Measurements from ENCODE around the gene DDX1. TPM values are rescaled to one million over a fixed set of nuclear protein-coding genes. Genes with fewer than 3 reads are reported as not detected.
A peak's percentile ranks its signal among the peaks of the same experiment; 100 is the strongest.

DDX1 gene
- polyA plus RNA-seq, 1 donor, result 116 TPM

GRCh38 chr2:15580451-15580850 lies 11.2 kb upstream of the DDX1 start:
- H3K4me3 ChIP-seq (ENCODE audit: low read length), result no peak overlapping the region
- H3K9me3 ChIP-seq (ENCODE audit: control insufficient read depth, low read depth, low read length), result no peaks in the 10 kb centered on the region
- no peaks in the 10 kb centered on the region for H3K4me1 ChIP-seq (ENCODE audit: control insufficient read depth, insufficient read depth, low read length)
- DNase-seq, result no peak
- H3K27ac ChIP-seq (ENCODE audit: low read length), result no peak overlapping the region
- no peaks in the 10 kb centered on the region for H3K27me3 ChIP-seq (ENCODE audit: control insufficient read depth, insufficient read depth, low read length)
- no CpG with 5 or more reads among the region's 2 CpGs for WGBS (ENCODE audit: insufficient coverage, low lambda C conversion rate)
- no peaks in the 10 kb centered on the region for H3K36me3 ChIP-seq (ENCODE audit: control insufficient read depth, insufficient read depth, low read length)

GRCh38 chr2:15582710-15583357 lies 8.8 kb upstream of the DDX1 start:
- Histone ChIP-seq H3K27ac (ENCODE audit: low read length) (no peak overlapping the region), H3K27me3 (ENCODE audit: control insufficient read depth, insufficient read depth, low read length) (no peaks in the 10 kb centered on the region), H3K9me3 (ENCODE audit: control insufficient read depth, low read depth, low read length) (no peaks in the 10 kb centered on the region), H3K4me3 (ENCODE audit: low read length) (no peak overlapping the region), H3K36me3 (ENCODE audit: control insufficient read depth, insufficient read depth, low read length) (no peaks in the 10 kb centered on the region), H3K4me1 (ENCODE audit: control insufficient read depth, insufficient read depth, low read length) (no peaks in the 10 kb centered on the region)
- 40% methylated on average over 1 of the region's 15 CpGs for whole genome bisulfite sequencing (ENCODE audit: insufficient coverage, low lambda C conversion rate)
- DNase-seq, result no peak

GRCh38 chr2:15583826-15584225 lies 7.8 kb upstream of the DDX1 start:
- H3K9me3 ChIP-seq (ENCODE audit: control insufficient read depth, low read depth, low read length), result no peaks in the 10 kb centered on the region
- H3K27ac ChIP-seq (ENCODE audit: low read length), result no peak overlapping the region
- no peak for DNase-seq
- H3K4me3 ChIP-seq (ENCODE audit: low read length), result no peak overlapping the region
- H3K27me3 ChIP-seq (ENCODE audit: control insufficient read depth, insufficient read depth, low read length), result no peaks in the 10 kb centered on the region
- no CpG with 5 or more reads among the region's 1 CpG for WGBS (ENCODE audit: insufficient coverage, low lambda C conversion rate)
- no peaks in the 10 kb centered on the region for H3K36me3 ChIP-seq (ENCODE audit: control insufficient read depth, insufficient read depth, low read length)
- no peaks in the 10 kb centered on the region for H3K4me1 ChIP-seq (ENCODE audit: control insufficient read depth, insufficient read depth, low read length)

GRCh38 chr2:15584316-15584715 lies 7.4 kb upstream of the DDX1 start:
- no peaks in the 10 kb centered on the region for H3K36me3 ChIP-seq (ENCODE audit: control insufficient read depth, insufficient read depth, low read length)
- no peak for DNase-seq

GRCh38 chr2:15584767-15585469 lies 6.8 kb upstream of the DDX1 start:
- no peaks in the 10 kb centered on the region for H3K36me3 ChIP-seq (ENCODE audit: control insufficient read depth, insufficient read depth, low read length)
- WGBS (ENCODE audit: insufficient coverage, low lambda C conversion rate), result no CpG with 5 or more reads among the region's 2 CpGs
- no peaks in the 10 kb centered on the region for H3K27me3 ChIP-seq (ENCODE audit: control insufficient read depth, insufficient read depth, low read length)
- H3K4me3 ChIP-seq (ENCODE audit: low read length), result no peak overlapping the region
- H3K27ac ChIP-seq (ENCODE audit: low read length), result no peak overlapping the region
- H3K4me1 ChIP-seq (ENCODE audit: control insufficient read depth, insufficient read depth, low read length), result no peaks in the 10 kb centered on the region
- no peaks in the 10 kb centered on the region for H3K9me3 ChIP-seq (ENCODE audit: control insufficient read depth, low read depth, low read length)
- DNase-seq, result peak in 1 of 2 donors; percentile 11

More at GRCh38 chr2:15584316-15584715, 7.4 kb upstream of the DDX1 start:
- Histone ChIP-seq H3K4me3 (ENCODE audit: low read length) (no peak overlapping the region), H3K4me1 (ENCODE audit: control insufficient read depth, insufficient read depth, low read length) (no peaks in the 10 kb centered on the region), H3K9me3 (ENCODE audit: control insufficient read depth, low read depth, low read length) (no peaks in the 10 kb centered on the region), H3K27ac (ENCODE audit: low read length) (no peak overlapping the region), H3K27me3 (ENCODE audit: control insufficient read depth, insufficient read depth, low read length) (no peaks in the 10 kb centered on the region)

GRCh38 chr2:15588329-15588919 lies 3.2 kb upstream of the DDX1 start:
- no peaks in the 10 kb centered on the region for H3K9me3 ChIP-seq (ENCODE audit: control insufficient read depth, low read depth, low read length)
- DNase-seq, result peak; percentile 13 to 35
- H3K27ac ChIP-seq (ENCODE audit: low read length), result no peak overlapping the region
- H3K36me3 ChIP-seq (ENCODE audit: control insufficient read depth, insufficient read depth, low read length), result no peaks in the 10 kb centered on the region
- no peak overlapping the region for H3K4me3 ChIP-seq (ENCODE audit: low read length)
- H3K27me3 ChIP-seq (ENCODE audit: control insufficient read depth, insufficient read depth, low read length), result no peaks in the 10 kb centered on the region
- no CpG with 5 or more reads among the region's 4 CpGs for WGBS (ENCODE audit: insufficient coverage, low lambda C conversion rate)
- H3K4me1 ChIP-seq (ENCODE audit: control insufficient read depth, insufficient read depth, low read length), result no peaks in the 10 kb centered on the region

GRCh38 chr2:15591373-15591691 lies 336 bp upstream of the DDX1 start:
- no CpG with 5 or more reads among the region's 7 CpGs for WGBS (ENCODE audit: insufficient coverage, low lambda C conversion rate)
- Histone ChIP-seq H3K36me3 (ENCODE audit: control insufficient read depth, insufficient read depth, low read length) (peaks cover 10% of the 10 kb centered on the region), H3K9me3 (ENCODE audit: control insufficient read depth, low read depth, low read length) (no peaks in the 10 kb centered on the region), H3K4me1 (ENCODE audit: control insufficient read depth, insufficient read depth, low read length) (no peaks in the 10 kb centered on the region), H3K27me3 (ENCODE audit: control insufficient read depth, insufficient read depth, low read length) (no peaks in the 10 kb centered on the region), H3K4me3 (ENCODE audit: low read length) (peak overlapping the region; percentile 94), H3K27ac (ENCODE audit: low read length) (peak overlapping the region; percentile 92)
- DNase-seq, result no peak

GRCh38 chr2:15593327-15593705 lies 1.6 kb downstream of the DDX1 start:
- H3K9me3 ChIP-seq (ENCODE audit: control insufficient read depth, low read depth, low read length), result no peaks in the 10 kb centered on the region

GRCh38 chr2:15594291-15595256 lies 2.9 kb downstream of the DDX1 start:
- peaks cover 25% of the 10 kb centered on the region for H3K36me3 ChIP-seq (ENCODE audit: control insufficient read depth, insufficient read depth, low read length)
- 63% methylated on average over 2 of the region's 5 CpGs for WGBS (ENCODE audit: insufficient coverage, low lambda C conversion rate)
- no peaks in the 10 kb centered on the region for H3K27me3 ChIP-seq (ENCODE audit: control insufficient read depth, insufficient read depth, low read length)
- H3K4me3 ChIP-seq (ENCODE audit: low read length), result no peak overlapping the region
- no peak overlapping the region for H3K27ac ChIP-seq (ENCODE audit: low read length)
- DNase-seq, result no peak
- H3K9me3 ChIP-seq (ENCODE audit: control insufficient read depth, low read depth, low read length), result no peaks in the 10 kb centered on the region
- H3K4me1 ChIP-seq (ENCODE audit: control insufficient read depth, insufficient read depth, low read length), result no peaks in the 10 kb centered on the region

More at GRCh38 chr2:15593327-15593705, 1.6 kb downstream of the DDX1 start:
- H3K4me3 ChIP-seq (ENCODE audit: low read length), result no peak overlapping the region
- no peaks in the 10 kb centered on the region for H3K4me1 ChIP-seq (ENCODE audit: control insufficient read depth, insufficient read depth, low read length)
- H3K27ac ChIP-seq (ENCODE audit: low read length), result no peak overlapping the region
- H3K27me3 ChIP-seq (ENCODE audit: control insufficient read depth, insufficient read depth, low read length), result no peaks in the 10 kb centered on the region
- H3K36me3 ChIP-seq (ENCODE audit: control insufficient read depth, insufficient read depth, low read length), result peaks cover 20% of the 10 kb centered on the region
- 100% methylated on average over 2 of the region's 3 CpGs for WGBS (ENCODE audit: insufficient coverage, low lambda C conversion rate)
- DNase-seq, result no peak

GRCh38 chr2:15595342-15595905 lies 3.8 kb downstream of the DDX1 start:
- WGBS (ENCODE audit: insufficient coverage, low lambda C conversion rate), result 97% methylated on average over 6 of the region's 6 CpGs
- Histone ChIP-seq H3K27me3 (ENCODE audit: control insufficient read depth, insufficient read depth, low read length) (no peaks in the 10 kb centered on the region), H3K27ac (ENCODE audit: low read length) (no peak overlapping the region), H3K4me3 (ENCODE audit: low read length) (no peak overlapping the region), H3K4me1 (ENCODE audit: control insufficient read depth, insufficient read depth, low read length) (no peaks in the 10 kb centered on the region), H3K9me3 (ENCODE audit: control insufficient read depth, low read depth, low read length) (no peaks in the 10 kb centered on the region), H3K36me3 (ENCODE audit: control insufficient read depth, insufficient read depth, low read length) (peaks cover 30% of the 10 kb centered on the region)
- no peak for DNase-seq
